Heart left ventricle (tissue), 13 donors: ENCODE data around the gene RPL27A.

ENCODE experiments used
- CTCF ChIP-seq, 12 donors: fragments of 200-600 bp; sonication (generic) in 4 of 12; IDR thresholded peaks; one replicate each; pipeline versions ENCODE4 v1.5.0 to v1.8.0; 2018 to 2022; ENCODE audit warnings: antibody characterized with exemption in 12 of 12, mild to moderate bottlenecking in 5 of 12
- POLR2A ChIP-seq, 2 donors: fragments of 450-650 bp; IDR thresholded peaks; one replicate each; pipeline ENCODE4 v1.6.1; 2017; ENCODE audit warnings: antibody characterized with exemption in 2 of 2, mild to moderate bottlenecking in 2 of 2, moderate library complexity in 2 of 2
- donor health status: ischemic (EF 13 %, LVEDD 7.1; RV severe dilation, severe dysfunction).
- donor health status: DM: no; HTN: yes; CAD: no.
- donor health status: DM: no; HTN: no; CAD: no.
- donor health status: ischemic (EF 25% LVEDD 6.9; RV normal size, moderate dysfunction).
- donor health status: ischemic (EF 25% LVEDD 5.7; RV mildly dilated, moderate dysfunction).
- donor health status: ischemic (EF 35%, LVEDD 5.7; RV mildly dilated, moderate dysfunction).
- donor health status: nonischemic (EF 11% LVEDD 7.7; RV severe dilation, severe dysfunction).
- donor health status: DM: yes; HTN: yes; CAD: no.
- donor health status: PGD.
- donor health status: ischemic (EF 29% LVEDD 5.4; RV normal size, mild dysfunction).
- donor health status: nonischemic (EF 23%, LVEDD 6.1; RV moderate dilation, normal function).

GRCh38 chr11:8733852-8734251 lies 51.3 kb downstream of the RPL27A start:
- TF ChIP-seq CTCF (IDR thresholded peaks at IDR 0.05) (no peak), POLR2A (IDR thresholded peaks at IDR 0.05) (no peak)
